GM13977 (cell line): ENCODE data around the gene KANK4.

Source experiments
- DNase-seq: peaks from one replicate; pipeline ENCODE4 v3.0.0; 2012; ENCODE audit warnings: low spot score
- in situ Hi-C: fragments of 300-500 bp; cut with MboI; formaldehyde crosslinking; loops from one replicate; pipeline ENCODE4 v1.12.0; 2022; ENCODE audit warnings: low sequenced_read_pairs, low pct_unique_long_range_greater_than_20kb, mixed read lengths, inconsistent platforms; ENCODE audit not compliant: unreplicated experiment
- TF ChIP-seq, protein P1 (sequence below): IDR thresholded peaks from 2 replicates; pipeline ENCODE4 v1.5.1; 2012; ENCODE audit warnings: mild to moderate bottlenecking, control low read depth; ENCODE audit not compliant: insufficient read depth; ENCODE audit errors: extremely low read depth, missing control alignments

Gene KANK4

DNA sequence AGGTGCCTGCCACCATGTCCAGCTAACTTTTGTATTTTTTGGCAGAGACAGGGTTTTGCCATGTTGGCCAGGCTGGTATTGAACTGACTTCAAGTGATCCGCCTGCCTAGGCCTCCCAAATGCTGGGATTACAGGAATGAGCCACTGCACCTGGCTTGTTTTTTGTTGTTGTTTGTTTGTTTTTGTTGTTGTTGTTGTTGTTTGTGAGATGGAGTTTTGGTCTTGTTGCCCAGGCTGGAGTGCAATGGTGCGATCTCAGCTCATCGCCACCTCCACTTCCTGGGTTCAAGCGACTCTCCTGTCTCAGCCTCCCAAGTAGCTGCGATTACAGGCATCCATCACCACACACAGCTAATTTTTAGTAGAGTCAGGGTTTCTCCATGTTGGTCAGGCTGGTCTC lies 131.7 kb downstream of the KANK4 start:
- in situ Hi-C loops: no loop called here
- TF ChIP-seq, protein P1, sequence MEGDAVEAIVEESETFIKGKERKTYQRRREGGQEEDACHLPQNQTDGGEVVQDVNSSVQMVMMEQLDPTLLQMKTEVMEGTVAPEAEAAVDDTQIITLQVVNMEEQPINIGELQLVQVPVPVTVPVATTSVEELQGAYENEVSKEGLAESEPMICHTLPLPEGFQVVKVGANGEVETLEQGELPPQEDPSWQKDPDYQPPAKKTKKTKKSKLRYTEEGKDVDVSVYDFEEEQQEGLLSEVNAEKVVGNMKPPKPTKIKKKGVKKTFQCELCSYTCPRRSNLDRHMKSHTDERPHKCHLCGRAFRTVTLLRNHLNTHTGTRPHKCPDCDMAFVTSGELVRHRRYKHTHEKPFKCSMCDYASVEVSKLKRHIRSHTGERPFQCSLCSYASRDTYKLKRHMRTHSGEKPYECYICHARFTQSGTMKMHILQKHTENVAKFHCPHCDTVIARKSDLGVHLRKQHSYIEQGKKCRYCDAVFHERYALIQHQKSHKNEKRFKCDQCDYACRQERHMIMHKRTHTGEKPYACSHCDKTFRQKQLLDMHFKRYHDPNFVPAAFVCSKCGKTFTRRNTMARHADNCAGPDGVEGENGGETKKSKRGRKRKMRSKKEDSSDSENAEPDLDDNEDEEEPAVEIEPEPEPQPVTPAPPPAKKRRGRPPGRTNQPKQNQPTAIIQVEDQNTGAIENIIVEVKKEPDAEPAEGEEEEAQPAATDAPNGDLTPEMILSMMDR: no peak
- no peak for DNase-seq
